ENCODE results near the gene TNNT3.

TNNT3 gene

GRCh38 chr11:1964348-1964747, 44.8 kb downstream of the TNNT3 start:
- DNase-seq, result no peak

DNA sequence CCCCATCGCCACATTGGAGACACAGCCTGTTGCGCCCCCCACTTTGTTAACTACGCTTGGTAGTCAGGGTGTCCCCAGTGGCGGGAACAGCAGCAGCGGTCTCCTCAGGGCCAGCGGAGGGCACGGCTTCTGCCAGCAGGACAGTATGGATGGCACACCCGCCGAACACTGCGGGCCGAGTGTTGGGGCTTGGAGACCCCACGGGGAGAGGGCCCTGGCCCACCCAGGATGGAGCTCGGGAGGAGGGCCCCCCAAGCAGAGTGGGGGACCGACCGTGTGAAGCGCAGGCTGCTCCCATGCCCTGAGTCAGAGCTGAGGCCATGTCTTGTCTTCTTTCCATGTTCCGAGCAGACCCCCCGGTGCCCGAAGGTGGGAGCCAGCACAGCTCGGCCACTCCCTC, 45.5 kb downstream of the TNNT3 start:
- DNase-seq, result no peak

DNA sequence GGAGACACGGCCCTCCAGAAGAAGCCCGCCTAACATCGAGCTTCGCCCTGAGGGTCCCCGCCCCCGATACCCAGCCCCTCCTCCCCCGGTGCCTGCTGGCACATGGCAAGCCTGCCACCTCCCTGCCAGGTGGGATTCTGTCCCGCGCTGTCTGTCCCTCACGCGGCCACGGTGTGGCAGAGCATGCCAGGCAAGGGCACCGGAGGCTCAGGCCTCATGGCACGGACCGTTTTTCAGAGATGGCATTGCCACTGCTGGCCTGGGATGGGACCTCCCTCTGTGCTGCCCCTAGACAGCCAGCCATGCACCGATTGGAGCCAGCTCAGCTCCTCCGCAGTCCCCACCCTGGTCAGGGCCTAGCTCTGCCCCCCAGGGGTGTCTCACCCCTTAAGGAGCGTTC, 47.0 kb downstream of the TNNT3 start:
- DNase-seq, result no peak

GRCh38 chr11:1967641-1968225, 48.2 kb downstream of the TNNT3 start:
- DNase-seq, result no peak

DNA sequence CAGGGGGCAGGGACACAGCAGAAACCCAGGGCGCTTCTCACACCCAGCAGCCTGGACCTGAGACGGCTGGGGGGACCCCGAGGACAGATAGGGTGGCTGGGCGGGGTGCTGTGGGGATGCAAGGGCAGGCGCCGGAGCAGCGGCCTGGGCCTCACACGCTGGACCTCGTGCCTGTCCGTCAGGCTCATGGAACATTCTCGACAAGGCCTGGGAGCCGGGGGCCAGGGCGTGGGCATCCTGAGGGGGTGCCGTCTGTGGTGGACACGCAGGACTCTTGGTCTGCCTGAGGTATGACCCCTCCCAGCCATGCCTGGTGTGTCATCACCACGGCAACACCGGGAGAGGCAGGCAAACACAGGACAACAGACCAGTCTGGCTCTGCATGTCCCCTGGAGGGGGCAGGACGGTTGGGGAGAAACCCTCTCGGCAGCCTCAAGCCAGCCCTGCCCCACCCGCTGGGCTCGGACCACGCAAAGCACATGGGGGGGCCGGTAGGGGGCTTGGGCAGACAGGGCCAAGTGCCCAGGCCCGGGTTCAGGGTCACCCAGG, 49.0 kb downstream of the TNNT3 start:
- DNase-seq, result no peak

GRCh38 chr11:1969035-1969434, 49.5 kb downstream of the TNNT3 start:
- DNase-seq, result no peak

GRCh38 chr11:1969776-1970175, 50.3 kb downstream of the TNNT3 start:
- DNase-seq, result no peak

- DNase-seq, result no peak
These were observed 51.5 kb downstream of the TNNT3 start for GRCh38 chr11:1970956-1971355.

DNA sequence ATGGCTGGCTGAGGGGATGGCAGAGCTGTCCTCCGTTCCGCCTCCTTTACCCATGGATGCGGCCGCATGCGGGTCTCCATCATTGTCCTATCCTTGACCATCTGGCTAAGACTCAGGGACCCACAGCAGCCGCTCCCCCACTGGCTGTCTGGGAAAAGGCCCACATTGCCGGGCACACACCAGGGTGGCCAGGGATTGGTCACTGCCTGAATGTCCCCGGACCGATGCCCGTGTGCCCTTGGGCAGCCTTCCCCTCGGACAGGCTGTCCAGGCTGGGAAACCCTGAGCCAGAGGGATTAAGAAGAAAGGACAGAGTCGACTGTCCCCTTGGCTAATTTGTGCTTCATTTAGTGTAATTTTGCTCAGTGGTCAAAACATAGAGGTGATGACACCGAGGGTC, 55.7 kb downstream of the TNNT3 start:
- DNase-seq, result no peak

DNA sequence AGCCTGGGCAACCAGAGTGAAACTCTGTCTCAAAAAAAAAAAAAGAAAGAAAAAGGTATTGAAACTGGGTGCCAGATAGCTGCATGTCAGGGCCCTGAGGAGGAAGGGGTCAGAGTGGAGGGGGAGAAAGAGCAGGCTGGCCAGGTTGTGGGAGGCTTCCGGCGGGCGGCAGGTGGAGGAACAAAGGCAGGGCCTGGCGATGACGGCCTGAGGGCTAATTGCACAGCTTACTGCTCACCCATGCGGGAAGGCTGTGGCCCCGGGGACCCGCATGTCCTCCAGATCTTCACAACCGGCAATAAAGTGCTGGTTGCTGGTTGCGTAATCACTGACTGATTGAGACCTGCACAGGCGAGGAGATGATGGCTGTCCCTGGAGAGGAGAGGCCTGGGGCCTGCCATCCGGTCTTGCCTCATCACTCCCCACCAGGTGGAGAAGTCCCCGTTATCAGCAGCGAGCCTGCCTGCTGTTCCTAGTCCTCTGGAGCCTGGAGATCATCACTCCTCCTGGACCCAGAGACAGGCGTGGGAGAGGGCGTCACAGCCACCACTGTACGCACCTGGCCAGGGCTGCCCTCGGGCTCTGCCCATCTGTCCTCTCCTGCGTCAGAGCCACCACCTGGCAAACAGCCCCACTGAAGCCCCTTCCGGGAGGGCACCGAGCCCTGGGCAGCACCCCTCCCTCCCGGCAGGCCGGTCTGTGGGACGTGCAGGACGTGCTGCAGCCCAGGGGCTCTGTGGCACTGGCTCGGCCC, 59.4 kb downstream of the TNNT3 start:
- no peak for DNase-seq

DNA sequence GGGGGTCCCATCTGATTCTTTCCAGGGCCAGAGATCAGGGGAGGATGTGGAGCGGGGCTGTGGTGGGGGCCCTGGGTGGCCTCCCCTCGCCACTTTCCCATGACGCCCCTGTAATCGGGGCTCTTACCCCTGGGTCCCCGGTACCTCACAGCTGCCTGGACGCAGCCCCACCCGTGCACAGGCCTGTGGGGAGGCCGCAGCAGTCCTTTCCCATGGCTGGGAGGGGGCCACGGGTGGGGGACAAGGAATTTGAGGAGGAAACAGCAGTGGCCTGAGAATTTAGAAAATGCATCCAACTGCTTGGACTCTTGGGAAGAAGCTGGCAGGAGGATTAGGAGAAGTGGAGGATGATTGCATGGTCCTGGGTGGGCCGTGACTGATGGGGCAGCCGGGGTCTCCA, 60.1 kb downstream of the TNNT3 start:
- no peak for DNase-seq

GRCh38 chr11:1982873-1983600, 63.5 kb downstream of the TNNT3 start:
- no peak for DNase-seq

DNA sequence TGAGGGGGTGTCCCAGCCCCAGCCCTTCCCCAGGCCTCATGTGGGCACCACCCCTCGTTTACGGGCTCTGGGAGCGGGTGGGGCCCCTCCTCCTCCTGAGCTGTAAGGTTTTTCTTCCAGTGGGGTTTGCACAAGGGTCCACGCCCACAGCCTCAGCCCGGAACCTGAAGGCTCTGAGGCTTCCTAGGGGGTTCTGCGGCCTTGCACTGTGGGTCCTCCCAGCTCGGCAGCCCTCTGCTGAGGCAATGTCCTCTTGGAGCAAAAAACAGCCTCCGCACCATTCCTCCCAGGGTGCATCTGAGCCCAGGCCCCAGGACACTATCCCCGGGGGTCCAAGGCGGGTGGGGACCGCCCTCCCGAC, 64.1 kb downstream of the TNNT3 start:
- DNase-seq, result no peak

DNA sequence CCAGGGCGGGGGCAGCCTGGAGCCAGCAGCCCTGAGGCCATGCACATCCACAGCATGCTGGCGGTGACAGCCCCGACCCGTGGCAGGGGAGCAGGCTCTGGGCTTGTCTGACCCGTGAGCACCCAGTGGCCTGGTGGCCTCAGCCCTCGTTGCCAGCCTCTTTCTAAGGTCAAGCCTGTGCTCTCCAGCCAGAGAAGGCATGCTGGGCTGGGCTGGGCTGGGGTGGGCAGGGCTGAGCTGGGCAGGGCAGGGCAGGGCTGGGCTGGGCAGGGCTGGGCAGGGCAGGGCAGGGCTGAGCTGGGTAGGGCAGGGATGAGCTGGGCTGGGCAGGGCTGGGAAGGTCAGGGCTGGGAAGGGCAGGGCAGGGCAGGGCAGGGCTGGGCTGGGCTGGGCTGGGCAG, 67.5 kb downstream of the TNNT3 start:
- no peak for DNase-seq

- DNase-seq, result no peak
These were observed 68.7 kb downstream of the TNNT3 start for GRCh38 chr11:1988174-1988573.

All from central memory CD4-positive, alpha-beta T cell (primary cell).